GM18511 (cell line): Measurements from ENCODE around the gene CAPN3.

Source experiments
- ATAC-seq: cut with Tn5 transposase; IDR thresholded peaks from one replicate; pipeline ENCODE4 v1.9.1; 2021; ENCODE audit warnings: mild to moderate bottlenecking, moderate library complexity; ENCODE audit not compliant: unreplicated experiment

The CAPN3 gene

GRCh38 chr15:42355291-42355690, 4.0 kb upstream of the CAPN3 start:
- no peak for ATAC-seq

- no peak for ATAC-seq
These were observed 2.5 kb upstream of the CAPN3 start for GRCh38 chr15:42356851-42357250.

GRCh38 chr15:42358141-42358540, 1.2 kb upstream of the CAPN3 start:
- ATAC-seq: no peak

GRCh38 chr15:42359985-42360384, 684 bp downstream of the CAPN3 start:
- ATAC-seq: no peak

GRCh38 chr15:42360535-42361112, 1.3 kb downstream of the CAPN3 start:
- no peak for ATAC-seq

- ATAC-seq: no peak
These were observed 4.2 kb downstream of the CAPN3 start for GRCh38 chr15:42363487-42363886.

GRCh38 chr15:42363942-42364341, 4.6 kb downstream of the CAPN3 start:
- no peak for ATAC-seq

GRCh38 chr15:42364529-42364928, 5.2 kb downstream of the CAPN3 start:
- ATAC-seq: no peak

- no peak for ATAC-seq
These were observed 6.7 kb downstream of the CAPN3 start for GRCh38 chr15:42365921-42366550.

GRCh38 chr15:42367041-42367440, 7.7 kb downstream of the CAPN3 start:
- ATAC-seq: no peak

GRCh38 chr15:42368096-42368495, 8.8 kb downstream of the CAPN3 start:
- ATAC-seq: no peak

GRCh38 chr15:42371096-42371495, 11.8 kb downstream of the CAPN3 start:
- no peak for ATAC-seq

- no peak for ATAC-seq
These were observed 14.0 kb downstream of the CAPN3 start for GRCh38 chr15:42373274-42373673.

GRCh38 chr15:42373936-42374335, 14.6 kb downstream of the CAPN3 start:
- ATAC-seq: no peak

- ATAC-seq: no peak
These were observed 15.5 kb downstream of the CAPN3 start for GRCh38 chr15:42374810-42375209.

- ATAC-seq: no peak
These were observed 16.0 kb downstream of the CAPN3 start for GRCh38 chr15:42375252-42375651.

GRCh38 chr15:42375941-42376340, 16.6 kb downstream of the CAPN3 start:
- ATAC-seq: no peak

GRCh38 chr15:42378011-42378410, 18.7 kb downstream of the CAPN3 start:
- ATAC-seq: no peak

- no peak for ATAC-seq
These were observed 25.3 kb downstream of the CAPN3 start for GRCh38 chr15:42384597-42384996.

- ATAC-seq: no peak
These were observed 26.1 kb downstream of the CAPN3 start for GRCh38 chr15:42385206-42385979.

GRCh38 chr15:42385980-42386700, 26.8 kb downstream of the CAPN3 start:
- no peak for ATAC-seq

GRCh38 chr15:42387603-42388002, 28.3 kb downstream of the CAPN3 start:
- no peak for ATAC-seq
